ENCODE results near the gene KLRB1.
A peak's percentile ranks its signal among the peaks of the same experiment; 100 is the strongest.
"Not testable (repeated sequence)": the region's sequence is repeated elsewhere in the genome, so short reads cannot be mapped to it uniquely, and the experiment has no call there.

KLRB1 gene

DNA sequence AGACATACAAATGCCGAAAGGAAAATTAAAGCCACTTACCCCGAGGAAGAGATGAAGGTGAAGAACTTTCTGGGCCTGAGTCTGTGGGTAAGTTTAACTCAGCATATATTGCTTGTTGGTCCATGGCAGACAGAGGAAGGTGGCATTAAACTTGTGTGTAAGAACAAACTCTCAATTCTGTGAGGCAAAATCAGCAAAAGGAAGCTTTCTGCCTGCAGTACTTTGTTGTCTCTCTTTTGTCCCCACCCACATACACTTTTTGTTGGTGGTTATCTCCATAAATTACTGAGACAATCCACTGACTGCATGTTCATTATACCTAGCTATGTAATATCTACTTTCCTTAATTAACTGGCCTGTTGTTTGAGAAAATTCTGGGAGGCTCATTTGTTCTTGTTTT, at the start of gene KLRB1:
KLRB1 (minus strand) TSS at position 201 of the 400 bp plus-strand sequence; CDS start at position 124, 77 bp downstream.
- no peak for DNase-seq

DNA sequence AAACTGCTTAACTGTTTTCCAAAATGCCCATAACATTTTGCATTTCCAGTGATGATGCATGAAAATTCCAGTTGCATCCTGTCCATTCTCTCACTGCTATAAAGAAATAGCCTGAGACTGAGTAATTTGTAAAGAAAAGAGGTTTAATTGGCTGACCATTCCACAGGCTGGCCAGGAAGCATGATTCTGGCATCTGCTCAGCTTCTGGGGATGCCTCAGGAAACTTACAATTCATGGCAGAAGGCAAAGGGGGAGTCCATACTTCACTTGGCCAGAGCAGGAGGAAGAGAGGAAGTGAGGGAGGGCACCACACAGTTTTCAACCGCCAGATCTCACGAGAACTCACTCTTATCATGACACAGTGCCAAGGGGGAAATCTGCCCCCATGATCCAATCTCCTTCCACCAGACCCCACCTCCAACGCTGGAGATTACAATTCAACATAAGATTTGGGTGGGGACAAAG, 43.6 kb upstream of the KLRB1 start:
- DNase-seq = no peak

DNA sequence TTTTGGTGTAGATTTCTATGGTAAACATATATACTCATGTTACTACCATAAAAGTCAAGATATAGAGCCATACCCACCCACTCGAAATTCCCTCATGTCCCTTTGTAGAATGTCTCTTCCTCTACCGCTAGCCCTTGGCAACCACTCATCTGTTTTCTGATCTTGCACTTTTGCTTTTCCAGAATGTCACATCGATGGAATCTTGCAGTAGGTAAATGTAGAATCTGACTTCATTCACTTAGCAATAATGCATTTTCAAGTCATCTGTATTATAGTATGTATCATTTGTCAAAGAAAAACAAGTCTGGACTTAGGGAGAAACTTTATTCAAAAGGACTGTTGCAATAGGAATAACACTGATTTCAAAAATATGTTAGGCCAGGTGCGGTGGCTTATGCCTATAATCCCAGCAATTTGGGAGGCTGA, 42.4 kb upstream of the KLRB1 start:
- DNase-seq = no peak

DNA sequence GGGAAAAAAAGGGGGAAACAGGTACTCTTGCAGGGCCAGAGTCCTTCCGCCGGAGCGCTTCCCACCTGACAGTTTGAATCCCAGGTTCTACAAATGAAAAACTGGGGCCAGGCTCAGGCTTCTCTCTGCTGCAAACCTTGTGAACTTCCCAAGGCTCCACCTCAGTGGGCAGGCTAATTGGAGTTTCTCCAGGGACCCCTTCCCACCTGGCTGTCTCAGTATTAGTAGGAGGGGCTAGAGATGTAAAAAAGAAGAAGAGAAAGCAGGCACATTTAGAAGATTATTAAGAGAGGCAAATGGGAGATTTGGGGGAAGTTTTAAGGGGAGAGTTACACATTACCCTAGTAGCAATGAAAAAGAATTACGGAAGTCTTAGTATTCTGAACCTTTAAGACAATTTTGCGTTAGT, 41.8 kb upstream of the KLRB1 start:
- DNase-seq = peak; percentile 19

DNA sequence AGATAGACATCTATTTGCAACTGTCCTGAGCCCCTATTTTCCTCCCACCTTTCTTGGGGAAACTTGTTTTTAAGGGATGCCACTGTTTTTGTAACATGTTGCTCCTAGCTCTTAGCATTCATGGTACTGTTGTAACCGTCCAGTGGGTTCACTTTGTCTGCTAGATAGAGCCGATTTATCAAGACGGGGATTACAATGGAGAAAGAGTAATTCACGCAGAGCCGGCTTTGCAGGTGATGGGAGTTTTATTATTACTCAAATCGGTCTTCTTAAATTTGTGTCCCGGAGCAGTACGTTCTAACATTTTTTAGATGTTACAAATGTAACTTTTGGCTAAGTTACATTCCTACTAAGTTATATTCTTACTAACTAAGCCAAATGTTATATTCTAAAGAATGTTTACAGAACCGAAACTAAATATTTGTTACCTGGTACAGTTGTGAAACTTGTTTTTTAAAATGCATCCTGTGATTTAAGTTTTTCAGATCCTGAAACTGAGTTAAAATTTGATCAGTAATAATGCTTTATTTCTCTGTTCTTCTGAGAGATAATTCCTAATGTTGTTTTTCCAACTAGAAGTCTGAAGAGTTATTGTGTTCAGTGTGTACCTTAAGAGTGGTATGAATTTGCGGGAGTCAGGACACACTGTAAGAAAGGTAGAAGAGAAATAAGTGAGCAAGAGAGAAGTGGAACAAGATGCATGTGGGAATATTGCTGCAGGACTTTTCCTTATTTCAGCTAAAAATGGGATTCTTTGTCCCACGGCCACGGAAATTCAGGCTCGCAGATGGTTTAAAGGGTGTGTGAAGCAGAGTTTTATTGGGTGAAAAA, 41.2 kb upstream of the KLRB1 start:
- DNase-seq = peak; percentile 54

DNA sequence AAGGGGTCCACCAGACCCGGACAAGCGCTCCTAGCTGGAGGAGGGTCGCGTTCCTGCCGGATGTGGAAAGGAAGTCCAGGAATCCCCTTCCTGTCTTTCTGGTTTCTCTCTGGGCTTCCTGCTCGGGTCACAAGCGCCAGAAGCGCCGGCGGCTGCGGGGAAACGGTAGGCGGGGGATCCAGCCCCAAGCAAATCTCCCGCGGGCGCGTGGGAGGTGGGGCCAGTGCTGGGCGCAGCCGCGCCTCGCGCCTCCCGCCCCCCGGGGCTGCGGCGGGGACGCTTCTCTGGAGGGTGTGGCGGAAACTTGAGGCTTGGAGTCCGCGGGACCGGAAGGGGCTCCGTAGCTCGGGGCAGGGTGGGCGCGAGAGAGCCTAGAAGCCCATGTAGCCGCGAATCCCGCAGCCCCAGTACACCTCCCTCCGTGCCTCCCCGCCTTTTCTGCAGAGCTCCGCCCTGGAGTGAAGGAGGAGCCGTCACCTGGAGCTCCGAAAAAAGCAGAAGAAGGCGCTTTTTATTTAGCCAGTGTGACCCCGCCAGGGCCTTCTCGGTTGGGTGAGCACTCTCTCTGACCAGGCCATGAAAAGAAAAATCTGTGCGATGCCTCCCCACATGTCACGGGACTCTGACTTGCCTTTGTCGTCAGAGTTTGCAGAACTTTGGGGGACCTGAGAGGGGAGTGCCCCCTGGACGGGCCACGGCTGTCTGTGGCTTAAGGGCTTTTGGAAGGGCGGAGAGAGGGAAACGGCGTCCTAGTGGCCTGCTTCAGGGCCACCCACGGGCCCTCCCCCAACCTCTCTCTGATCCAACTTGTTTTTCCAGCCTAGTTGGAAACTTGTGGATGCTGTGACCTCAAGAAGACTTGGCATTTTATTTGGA, 40.3 kb upstream of the KLRB1 start:
- peak; percentile 84 for DNase-seq

DNA sequence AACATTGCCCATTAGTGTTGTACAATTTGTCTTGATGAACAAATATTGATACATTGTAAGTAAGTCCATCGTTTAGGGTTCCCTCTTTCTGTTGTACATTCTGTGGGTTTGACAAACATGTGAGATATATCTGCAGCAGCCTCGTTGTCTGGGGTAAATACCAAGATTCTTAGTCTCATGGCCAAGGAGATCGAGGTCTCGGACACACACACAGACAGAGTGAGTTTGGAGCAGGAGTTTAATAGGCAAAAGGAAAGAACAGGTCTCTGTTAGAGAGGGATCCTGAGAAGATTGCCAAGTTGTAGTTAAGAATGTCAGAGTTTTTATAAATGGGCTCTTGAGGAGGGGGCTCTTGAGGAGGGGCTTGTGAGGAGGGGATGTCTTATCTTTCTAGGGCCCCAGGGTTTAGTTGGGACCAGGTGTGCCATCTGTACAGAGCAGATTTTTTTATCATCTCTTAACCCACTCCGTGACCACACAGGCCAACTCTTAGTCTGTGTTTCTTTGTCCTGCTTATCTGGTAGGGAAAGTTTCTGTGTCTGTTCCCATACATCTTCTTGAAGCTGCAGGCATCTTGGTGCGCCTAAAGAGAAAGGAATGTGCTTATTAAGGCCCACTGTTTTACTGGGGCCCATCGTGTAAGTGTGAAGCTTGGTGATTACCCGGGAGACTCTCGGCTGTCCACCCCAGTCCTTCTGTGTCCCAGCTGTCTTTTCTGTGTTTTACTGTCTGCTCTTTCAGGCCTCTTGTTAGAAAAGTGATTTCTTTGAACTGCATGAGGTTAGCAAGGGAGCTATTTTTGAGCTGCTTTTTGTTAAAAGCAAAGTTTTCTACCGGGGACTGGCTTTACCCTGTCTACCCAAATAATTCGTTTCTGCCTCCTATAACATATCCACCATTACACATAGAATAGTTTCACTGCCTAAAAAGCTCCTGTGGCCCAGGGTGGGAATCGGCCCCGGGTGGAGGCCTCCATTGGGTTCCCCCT, 39.4 kb upstream of the KLRB1 start:
- no peak for DNase-seq

DNA sequence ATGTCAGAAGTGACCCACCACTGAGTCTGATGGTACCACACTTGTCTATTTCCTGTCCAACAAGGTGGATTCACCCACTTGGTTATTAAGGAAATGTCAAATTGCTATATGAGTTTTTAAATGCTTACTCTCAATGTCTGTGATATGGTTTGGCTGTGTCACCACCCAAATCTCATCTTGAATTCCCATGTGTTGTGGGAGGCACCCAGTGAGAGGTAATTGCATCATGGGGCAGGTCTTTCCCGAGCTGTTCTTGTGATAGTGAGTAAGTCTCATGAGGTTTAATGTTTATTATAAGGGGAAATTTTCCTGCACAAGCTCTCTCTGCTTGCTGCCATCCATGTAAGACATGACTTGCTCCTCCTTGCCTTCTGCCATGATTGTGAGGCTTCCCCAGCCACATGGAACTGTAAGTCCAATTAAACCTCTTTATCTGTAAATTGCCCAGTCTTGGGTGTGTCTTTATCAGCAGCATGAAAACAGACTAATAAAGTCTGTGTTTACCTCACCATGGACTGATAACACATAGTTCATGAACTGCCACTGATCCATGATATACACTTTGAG, 37.4 kb upstream of the KLRB1 start:
- not testable (repeated sequence) for DNase-seq

DNA sequence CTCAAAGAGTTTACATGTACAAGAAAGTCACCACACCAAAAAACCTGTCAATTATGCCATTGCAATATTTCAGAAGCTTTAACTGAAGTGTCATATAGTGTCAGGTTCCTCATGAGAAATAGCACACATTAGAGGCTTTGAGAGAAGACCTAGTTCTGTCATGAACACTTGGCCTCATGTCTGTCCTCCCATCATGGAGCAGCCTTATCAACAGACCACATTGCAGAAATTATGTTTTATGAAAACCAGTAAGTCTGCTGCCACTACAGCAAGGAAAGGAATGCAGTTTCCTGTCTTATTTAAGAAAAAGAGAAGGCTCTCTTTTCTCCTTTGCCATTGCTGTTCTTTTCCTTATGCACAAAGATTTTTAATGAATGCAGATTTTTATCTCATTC, 35.5 kb upstream of the KLRB1 start:
- no peak for DNase-seq

DNA sequence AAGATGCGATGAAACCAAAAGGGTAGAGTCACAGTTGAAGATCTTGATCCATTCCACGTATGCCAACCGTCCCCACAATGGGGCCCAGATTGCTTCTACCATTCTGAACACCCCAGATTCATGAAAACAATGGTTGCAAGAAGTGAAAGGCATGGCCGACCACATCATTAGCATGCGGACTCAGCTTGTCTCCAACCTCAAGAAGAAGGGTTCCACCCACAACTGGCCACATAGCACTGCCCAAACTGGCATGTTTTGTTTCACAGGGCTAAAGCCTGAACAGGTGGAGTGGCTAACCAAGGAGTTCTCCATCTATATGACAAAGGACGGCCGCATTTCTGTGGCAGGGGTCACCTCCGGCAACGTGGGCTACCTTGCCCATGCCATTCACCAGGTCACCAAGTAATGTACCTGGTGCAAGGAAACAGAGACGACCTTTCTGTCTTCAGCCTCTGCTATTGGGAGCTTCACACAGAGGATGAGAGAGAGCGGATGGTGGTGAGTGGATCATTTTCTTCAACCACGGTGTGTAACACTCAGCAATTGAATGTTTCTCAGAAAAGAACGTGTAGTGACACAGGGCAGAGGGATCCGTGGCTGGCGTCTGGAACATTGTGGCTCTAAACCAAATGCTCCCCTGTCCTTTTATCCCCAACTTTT, 35.0 kb upstream of the KLRB1 start:
- no peak for DNase-seq

DNA sequence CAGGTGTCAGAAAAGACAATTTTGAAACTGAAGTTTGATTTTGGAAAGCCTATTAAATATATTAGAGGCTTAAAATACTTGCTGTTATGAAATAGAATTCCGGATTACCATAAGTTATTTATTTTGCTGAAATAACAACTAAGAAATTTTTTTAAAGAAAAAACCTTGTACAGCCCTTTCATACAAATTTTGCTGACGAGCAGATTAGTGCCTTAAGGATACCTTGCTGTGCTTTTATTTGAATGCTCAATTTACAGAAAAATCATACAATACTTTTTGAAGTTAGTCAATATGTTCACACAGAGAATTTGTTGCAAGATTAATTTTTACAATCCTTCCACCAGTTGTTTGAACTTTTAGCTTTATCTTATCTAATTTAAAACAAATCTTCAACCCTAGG, 32.3 kb upstream of the KLRB1 start:
- DNase-seq = no peak

DNA sequence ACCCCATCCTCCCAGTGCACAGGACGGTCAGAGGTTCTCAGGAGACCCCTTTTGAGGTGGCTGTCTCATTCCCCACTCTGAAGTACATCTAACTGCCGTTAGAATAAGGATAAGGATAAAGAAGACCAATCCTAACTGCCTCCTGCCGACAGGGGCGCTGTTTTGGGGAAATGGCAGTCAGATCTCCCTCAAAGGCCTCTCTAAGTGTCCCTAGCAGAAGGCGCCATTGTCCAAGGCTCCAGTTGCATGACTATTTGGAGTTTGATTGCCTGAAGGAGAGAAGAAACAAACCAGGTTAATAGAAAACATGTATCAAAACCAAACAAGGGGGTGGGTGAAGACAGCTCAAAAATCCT, 29.1 kb upstream of the KLRB1 start:
- DNase-seq = no peak

DNA sequence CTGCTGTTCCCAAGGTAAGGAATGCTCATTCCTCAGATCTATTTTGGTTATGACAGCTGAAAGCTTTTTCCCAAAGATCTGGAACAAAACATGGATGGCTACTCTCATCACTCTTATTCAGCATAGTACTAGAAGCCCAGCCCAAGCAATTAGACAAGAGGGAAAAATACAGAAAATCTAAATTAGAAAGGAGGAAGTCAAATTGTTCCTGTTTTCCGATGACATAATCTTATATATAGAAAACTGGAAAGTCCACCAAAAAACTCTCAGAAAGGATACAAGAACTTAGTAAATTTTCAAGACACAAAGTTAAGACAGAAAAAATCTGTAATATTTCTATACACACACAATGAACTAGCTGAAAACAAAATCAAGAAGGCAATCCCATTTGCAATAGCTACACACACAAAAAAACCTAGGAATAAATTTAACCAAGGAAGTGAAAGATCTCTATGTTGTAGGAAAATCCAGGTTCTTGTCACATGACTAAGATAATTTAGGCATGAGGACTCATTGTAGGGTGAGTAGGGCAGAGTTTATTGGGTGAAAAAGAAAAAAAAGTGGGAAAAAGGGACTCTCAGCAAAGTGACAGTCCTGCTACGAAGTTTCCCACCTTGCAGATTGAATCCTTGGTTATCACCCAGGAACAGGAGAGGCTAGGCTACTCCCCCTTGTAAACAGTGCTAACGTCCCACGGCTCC, 28.6 kb upstream of the KLRB1 start:
- DNase-seq = no peak

DNA sequence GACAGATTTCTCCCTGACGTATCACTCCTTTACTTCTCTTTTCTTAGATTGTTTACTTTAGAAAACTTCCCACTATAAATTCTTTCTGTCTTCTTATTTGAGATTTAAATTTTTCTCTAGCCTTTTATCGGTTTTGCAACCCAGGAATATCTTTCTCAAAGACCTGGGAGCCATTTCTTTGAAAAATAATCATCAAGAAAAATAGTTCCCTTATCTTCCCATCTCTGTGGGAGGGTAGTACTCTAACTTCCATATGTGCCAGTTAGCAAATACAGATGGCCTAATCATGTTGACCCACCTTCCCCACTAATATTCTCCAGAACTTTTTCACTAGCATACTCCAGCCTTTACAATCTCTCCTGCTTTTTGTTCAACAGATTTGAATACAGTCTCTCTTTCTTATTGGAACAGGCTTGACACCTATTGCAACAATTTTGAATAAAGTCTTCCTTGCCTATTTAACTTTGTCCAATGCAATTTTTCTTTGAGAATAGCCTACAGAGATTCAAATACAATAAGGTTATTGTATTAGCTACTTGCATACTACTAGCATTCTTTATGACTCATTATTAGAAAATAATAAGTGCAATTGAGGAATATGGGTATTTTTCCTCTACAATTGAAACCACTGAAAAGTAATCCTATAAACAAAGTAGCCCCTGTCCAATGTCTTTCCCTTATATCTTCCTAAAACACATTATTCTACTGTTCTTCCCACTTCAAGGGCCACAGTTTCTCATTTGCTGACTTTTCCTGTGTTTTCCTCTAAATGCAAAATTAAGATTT, 27.4 kb upstream of the KLRB1 start:
- no peak for DNase-seq

DNA sequence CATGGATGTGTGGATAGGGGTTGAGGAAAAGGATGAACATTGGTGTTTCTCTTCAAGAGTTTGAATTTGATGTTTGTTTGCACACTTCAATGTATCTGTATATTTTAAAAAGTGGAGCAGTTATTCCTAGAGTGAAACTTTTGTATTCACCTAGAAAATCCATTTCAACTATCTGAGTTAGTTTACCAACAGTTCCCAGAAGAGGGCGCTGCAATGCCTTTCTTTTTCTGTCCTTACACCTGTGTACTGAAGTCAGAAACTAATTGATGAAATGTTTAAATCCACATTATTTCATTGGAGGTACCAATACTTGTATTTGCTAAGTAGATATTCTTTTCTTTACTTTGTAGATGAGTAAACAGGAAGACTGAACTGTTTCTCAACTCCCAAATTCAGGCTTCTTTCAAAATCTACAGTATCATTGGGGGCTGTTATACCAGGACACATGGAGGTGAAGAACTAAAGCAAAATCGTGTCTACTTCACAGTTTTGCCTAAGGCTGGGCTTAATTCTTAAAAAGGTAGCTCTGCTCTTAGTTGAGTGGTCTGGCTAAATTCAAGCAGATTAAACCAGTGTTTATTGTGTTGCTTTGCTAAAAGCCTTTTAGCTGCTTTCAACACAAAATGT, 26.6 kb upstream of the KLRB1 start:
- DNase-seq = no peak

DNA sequence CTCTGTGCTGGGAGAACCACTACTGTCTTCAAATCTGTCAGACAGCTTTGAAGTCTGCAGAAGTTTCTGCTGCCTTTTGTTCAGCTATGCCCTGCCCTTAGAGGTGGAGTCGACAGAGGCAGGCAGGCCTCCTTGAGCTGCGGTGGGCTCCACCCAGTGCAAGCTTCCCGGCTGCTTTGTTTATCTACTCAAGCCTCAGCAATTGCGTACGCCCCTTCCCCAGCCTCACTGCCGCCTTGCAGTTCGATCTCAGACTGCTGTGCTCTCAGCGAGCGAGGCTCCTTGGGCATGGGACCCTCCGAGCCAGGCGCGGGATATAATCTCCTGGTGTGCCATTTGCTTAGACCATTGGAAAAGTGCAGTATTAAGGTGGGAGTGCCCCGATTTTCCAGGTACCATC, 25.1 kb upstream of the KLRB1 start:
- no peak for DNase-seq

DNA sequence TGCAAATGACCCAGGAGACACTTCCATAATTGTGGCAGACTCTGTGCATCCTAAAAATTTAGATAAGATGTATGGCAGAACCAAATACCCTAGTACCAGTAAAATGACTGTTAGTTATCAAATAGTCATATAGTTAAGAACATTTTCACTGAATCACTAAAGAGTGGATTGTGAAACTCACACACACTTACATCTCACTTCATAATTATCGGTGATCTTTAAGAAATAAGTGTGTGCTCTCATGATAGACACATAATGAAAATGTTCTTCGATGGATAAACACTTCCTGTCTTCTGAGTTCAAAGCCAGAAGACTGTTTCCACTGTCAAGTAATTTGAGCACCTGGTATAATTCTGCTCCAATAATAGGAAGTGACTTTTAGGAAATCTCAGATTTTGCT, 19.1 kb upstream of the KLRB1 start:
- DNase-seq = no peak

DNA sequence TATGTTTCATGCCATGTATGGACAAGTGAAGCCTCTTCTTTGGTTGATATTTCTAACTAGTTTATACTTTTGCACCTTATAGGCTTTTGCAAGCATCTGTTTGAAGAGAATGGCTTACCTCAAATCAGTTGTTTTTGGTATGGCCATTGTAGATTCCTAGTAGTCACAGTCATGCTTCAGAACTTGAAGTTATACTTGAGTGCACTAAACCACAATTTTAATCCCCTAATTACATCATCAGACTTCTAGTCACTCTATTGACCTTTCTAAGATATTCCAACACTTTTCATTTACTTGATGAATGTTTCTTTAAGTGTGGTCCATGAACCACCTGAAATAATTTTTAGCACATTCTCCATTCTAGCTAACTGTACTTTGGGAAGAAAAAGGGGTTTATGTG, 18.6 kb upstream of the KLRB1 start:
- DNase-seq = no peak

DNA sequence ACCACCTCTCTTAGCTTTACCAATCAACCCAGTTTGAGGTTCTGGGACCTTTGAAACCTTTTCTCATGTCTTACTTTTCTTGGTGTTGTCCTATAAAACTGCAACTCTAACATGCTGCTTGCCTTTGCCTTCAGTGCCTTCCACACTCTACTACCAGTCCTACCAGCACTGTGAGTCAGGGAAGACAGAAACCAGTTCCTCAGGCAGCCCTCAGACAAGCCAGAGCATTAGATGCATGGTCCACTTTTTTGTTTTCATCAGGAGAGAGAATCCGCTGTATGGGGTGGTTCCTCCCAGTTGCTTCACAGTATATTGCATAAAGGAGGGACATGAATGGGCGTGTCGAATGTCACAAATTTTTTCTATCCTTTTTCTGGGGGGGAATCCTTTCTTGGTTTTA, 17.3 kb upstream of the KLRB1 start:
- DNase-seq = no peak
